Measurements from ENCODE around the gene HLCS. TPM values are rescaled to one million over a fixed set of nuclear protein-coding genes. Genes with fewer than 3 reads are reported as not detected.

Gene HLCS
- total RNA-seq, 1 donor from 2014 or later: 10.3 TPM

GRCh38 chr21:36723371-36723881 is 243.0 kb downstream of the HLCS start:
- no peak for TF ChIP-seq POLR2A (IDR thresholded peaks at IDR 0.05)
- no peak for TF ChIP-seq CTCF (IDR thresholded peaks at IDR 0.05)
- no peak for TF ChIP-seq POLR2AphosphoS5 (IDR thresholded peaks at IDR 0.05; ENCODE audit: insufficient read depth in 1 of 2, low read depth in 1 of 2)
- H3K36me3 ChIP-seq: no peaks in the 10 kb centered on the region
- H3K4me1 ChIP-seq: no peaks in the 10 kb centered on the region
- H3K27ac ChIP-seq: no peak overlapping the region
- no peaks in the 10 kb centered on the region for H3K9me3 ChIP-seq
- no peak overlapping the region for H3K4me3 ChIP-seq
- no peak for DNase-seq (ENCODE audit: extremely low spot score in 2 of 2)
- no peaks in the 10 kb centered on the region for H3K27me3 ChIP-seq
- intact Hi-C loops (cut with DNase I): no loop called here

- DNase-seq (ENCODE audit: extremely low spot score in 2 of 2): no peak
- intact Hi-C loops (cut with DNase I): no loop called here
- H3K9me3 ChIP-seq: no peaks in the 10 kb centered on the region
- no peak for TF ChIP-seq CTCF (IDR thresholded peaks at IDR 0.05)
- no peak for TF ChIP-seq POLR2AphosphoS5 (IDR thresholded peaks at IDR 0.05; ENCODE audit: insufficient read depth in 1 of 2, low read depth in 1 of 2)
- TF ChIP-seq POLR2A (IDR thresholded peaks at IDR 0.05): no peak
- no peaks in the 10 kb centered on the region for H3K4me1 ChIP-seq
- H3K27me3 ChIP-seq: no peaks in the 10 kb centered on the region
- no peak overlapping the region for H3K4me3 ChIP-seq
- H3K27ac ChIP-seq: no peak overlapping the region
- no peaks in the 10 kb centered on the region for H3K36me3 ChIP-seq
Observed at GRCh38 chr21:36722370-36723368, 243.8 kb downstream of the HLCS start.

DNA sequence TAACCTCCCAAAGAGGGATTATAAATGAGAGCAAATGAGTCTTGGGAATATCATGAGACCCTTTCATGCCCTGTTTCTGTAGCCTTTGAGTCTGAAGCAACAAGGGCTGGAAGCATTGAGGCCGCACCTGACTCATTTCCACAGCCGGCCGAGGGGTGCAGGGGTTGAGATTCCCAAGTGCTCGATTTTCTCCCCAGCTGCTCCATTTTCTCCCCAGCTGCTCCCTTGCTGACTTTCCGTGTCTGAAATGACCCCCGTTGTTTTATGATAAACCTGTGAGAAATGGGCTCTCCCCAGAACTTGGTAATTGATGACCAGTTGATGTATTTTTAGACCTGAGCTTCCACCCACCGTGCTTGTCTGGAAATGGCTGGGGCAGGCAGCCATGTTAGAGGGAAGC is 244.7 kb downstream of the HLCS start:
- Histone ChIP-seq H3K27me3 (no peaks in the 10 kb centered on the region), H3K36me3 (no peaks in the 10 kb centered on the region), H3K9me3 (no peaks in the 10 kb centered on the region), H3K27ac (no peak overlapping the region), H3K4me3 (no peak overlapping the region), H3K4me1 (no peaks in the 10 kb centered on the region)
- TF ChIP-seq POLR2AphosphoS5 (IDR thresholded peaks at IDR 0.05; ENCODE audit: insufficient read depth in 1 of 2, low read depth in 1 of 2) (no peak), CTCF (IDR thresholded peaks at IDR 0.05) (no peak), POLR2A (IDR thresholded peaks at IDR 0.05) (no peak)
- intact Hi-C loops (cut with DNase I): no loop called here
- DNase-seq (ENCODE audit: extremely low spot score in 2 of 2): no peak

GRCh38 chr21:36719614-36720013 is 246.9 kb downstream of the HLCS start:
- no peak for TF ChIP-seq CTCF (IDR thresholded peaks at IDR 0.05)
- TF ChIP-seq POLR2AphosphoS5 (IDR thresholded peaks at IDR 0.05; ENCODE audit: insufficient read depth in 1 of 2, low read depth in 1 of 2): no peak
- no peak for TF ChIP-seq POLR2A (IDR thresholded peaks at IDR 0.05)
- no peak for DNase-seq (ENCODE audit: extremely low spot score in 2 of 2)
- intact Hi-C loops (cut with DNase I): no loop called here
- Histone ChIP-seq H3K27me3 (no peaks in the 10 kb centered on the region), H3K4me3 (no peak overlapping the region), H3K4me1 (no peaks in the 10 kb centered on the region), H3K36me3 (no peaks in the 10 kb centered on the region), H3K9me3 (no peaks in the 10 kb centered on the region), H3K27ac (no peak overlapping the region)
